ENCODE results near the gene PRG3. TPM values are rescaled to one million over a fixed set of nuclear protein-coding genes. Genes with fewer than 3 reads are reported as not detected.

PRG3 gene
- total and polyA plus RNA-seq, 9 of the 15 experiments (the other 6 are each of a cell fraction or from before 2014, with no cell fraction given) = 0.18 to 0.55 (median 0.38) TPM; not detected in 6

DNA sequence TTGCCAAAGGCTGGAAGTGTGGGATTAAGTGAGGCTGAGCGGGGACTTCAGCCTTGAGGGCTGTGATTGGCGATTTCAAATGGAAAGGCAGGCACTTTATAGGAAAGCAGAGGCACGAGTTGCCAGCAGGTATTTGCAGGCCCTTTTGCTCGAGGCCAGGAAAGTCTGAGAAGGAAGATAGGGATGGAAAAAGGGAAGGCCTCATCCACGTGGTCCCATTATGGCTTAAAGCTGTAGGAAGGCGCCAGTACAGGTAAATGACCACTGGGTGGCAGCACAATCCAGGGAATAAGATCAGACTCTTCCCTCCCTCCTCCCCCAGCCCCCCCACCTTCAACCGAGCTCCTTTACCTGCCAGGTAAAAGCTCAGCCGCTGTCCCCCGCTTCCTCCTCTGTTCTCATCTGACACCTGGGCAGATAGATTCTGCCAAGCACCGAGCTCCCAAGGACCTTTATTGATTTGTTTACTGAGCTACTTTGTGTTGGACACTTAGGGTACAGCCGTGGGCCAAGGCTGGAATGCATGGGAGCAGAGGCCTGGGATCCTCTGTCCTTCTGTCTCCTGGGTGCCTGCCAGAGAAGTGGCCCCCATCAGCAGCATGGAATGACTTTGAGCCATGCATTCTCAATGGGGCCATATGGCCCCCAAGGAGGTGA lies 35.3 kb downstream of the PRG3 start (continued):
- TF ChIP-seq RBM17 (IDR thresholded peaks at IDR 0.05; ENCODE audit: borderline replicate concordance, low read depth, low read length) (no peak), NUFIP1 (IDR thresholded peaks at IDR 0.05; ENCODE audit: partially characterized antibody) (no peak), MCM5 (IDR thresholded peaks at IDR 0.05; ENCODE audit: low read depth) (no peak), LEF1 (IDR thresholded peaks at IDR 0.05) (no peak), POLR2AphosphoS5 (IDR thresholded peaks at IDR 0.05; ENCODE audit: control insufficient read depth, insufficient read depth, low read depth, low read length) (no peak), MEF2D (tag; conservative IDR thresholded peaks at IDR 0.05; ENCODE audit: low read depth) (no peak), ZNF780A (CRISPR knock-in tag; IDR thresholded peaks at IDR 0.05) (no peak), YY1 (IDR thresholded peaks at IDR 0.05; ENCODE audit: borderline replicate concordance in 1 of 3, control insufficient read depth in 1 of 3, extremely low read depth in 1 of 3, insufficient read depth in 3 of 3, insufficient read length in 1 of 3, insufficient replicate concordance in 2 of 3, low read depth in 1 of 3, low read length in 2 of 3) (no peak), CHD2 (IDR thresholded peaks at IDR 0.05; ENCODE audit: low read depth, low read length) (no peak), ZC3H8 (IDR thresholded peaks at IDR 0.05) (no peak), ETV6 (IDR thresholded peaks at IDR 0.05; ENCODE audit: borderline replicate concordance in 1 of 2, low read depth in 2 of 2, low read length in 1 of 2) (no peak), ETV6 (CRISPR knock-in tag; IDR thresholded peaks at IDR 0.05; ENCODE audit: borderline replicate concordance) (no peak), HNRNPLL (IDR thresholded peaks at IDR 0.05; ENCODE audit: low read depth, low read length, poor library complexity, severe bottlenecking) (no peak), PHB (CRISPR knock-in tag; IDR thresholded peaks at IDR 0.05) (no peak), ZNF217 (CRISPR knock-in tag; IDR thresholded peaks at IDR 0.05) (no peak), DNMT1 (IDR thresholded peaks at IDR 0.05) (no peak), HDGF (IDR thresholded peaks at IDR 0.05) (peak; percentile 85; the same call in 1 of the 2 replicates), NFIC (IDR thresholded peaks at IDR 0.05) (no peak), GTF2F1 (IDR thresholded peaks at IDR 0.05; ENCODE audit: low read depth, low read length) (no peak), VEZF1 (CRISPR knock-in tag; IDR thresholded peaks at IDR 0.05) (peak; percentile 96)
- TF ChIP-seq, protein P1, sequence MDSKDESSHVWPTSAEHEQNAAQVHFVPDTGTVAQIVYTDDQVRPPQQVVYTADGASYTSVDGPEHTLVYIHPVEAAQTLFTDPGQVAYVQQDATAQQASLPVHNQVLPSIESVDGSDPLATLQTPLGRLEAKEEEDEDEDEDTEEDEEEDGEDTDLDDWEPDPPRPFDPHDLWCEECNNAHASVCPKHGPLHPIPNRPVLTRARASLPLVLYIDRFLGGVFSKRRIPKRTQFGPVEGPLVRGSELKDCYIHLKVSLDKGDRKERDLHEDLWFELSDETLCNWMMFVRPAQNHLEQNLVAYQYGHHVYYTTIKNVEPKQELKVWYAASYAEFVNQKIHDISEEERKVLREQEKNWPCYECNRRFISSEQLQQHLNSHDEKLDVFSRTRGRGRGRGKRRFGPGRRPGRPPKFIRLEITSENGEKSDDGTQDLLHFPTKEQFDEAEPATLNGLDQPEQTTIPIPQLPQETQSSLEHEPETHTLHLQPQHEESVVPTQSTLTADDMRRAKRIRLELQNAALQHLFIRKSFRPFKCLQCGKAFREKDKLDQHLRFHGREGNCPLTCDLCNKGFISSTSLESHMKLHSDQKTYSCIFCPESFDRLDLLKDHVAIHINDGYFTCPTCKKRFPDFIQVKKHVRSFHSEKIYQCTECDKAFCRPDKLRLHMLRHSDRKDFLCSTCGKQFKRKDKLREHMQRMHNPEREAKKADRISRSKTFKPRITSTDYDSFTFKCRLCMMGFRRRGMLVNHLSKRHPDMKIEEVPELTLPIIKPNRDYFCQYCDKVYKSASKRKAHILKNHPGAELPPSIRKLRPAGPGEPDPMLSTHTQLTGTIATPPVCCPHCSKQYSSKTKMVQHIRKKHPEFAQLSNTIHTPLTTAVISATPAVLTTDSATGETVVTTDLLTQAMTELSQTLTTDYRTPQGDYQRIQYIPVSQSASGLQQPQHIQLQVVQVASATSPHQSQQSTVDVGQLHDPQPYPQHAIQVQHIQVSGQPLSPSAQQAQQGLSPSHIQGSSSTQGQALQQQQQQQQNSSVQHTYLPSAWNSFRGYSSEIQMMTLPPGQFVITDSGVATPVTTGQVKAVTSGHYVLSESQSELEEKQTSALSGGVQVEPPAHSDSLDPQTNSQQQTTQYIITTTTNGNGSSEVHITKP (IDR thresholded peaks at IDR 0.05; ENCODE audit: partially characterized antibody) = no peak
- TF ChIP-seq, protein P2, sequence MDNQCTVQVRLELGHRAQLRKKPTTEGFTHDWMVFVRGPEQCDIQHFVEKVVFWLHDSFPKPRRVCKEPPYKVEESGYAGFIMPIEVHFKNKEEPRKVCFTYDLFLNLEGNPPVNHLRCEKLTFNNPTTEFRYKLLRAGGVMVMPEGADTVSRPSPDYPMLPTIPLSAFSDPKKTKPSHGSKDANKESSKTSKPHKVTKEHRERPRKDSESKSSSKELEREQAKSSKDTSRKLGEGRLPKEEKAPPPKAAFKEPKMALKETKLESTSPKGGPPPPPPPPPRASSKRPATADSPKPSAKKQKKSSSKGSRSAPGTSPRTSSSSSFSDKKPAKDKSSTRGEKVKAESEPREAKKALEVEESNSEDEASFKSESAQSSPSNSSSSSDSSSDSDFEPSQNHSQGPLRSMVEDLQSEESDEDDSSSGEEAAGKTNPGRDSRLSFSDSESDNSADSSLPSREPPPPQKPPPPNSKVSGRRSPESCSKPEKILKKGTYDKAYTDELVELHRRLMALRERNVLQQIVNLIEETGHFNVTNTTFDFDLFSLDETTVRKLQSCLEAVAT (IDR thresholded peaks at IDR 0.05) = no peak

Measured in K562 (cell line).